Measurements from ENCODE around the gene POLR3K.

DNA sequence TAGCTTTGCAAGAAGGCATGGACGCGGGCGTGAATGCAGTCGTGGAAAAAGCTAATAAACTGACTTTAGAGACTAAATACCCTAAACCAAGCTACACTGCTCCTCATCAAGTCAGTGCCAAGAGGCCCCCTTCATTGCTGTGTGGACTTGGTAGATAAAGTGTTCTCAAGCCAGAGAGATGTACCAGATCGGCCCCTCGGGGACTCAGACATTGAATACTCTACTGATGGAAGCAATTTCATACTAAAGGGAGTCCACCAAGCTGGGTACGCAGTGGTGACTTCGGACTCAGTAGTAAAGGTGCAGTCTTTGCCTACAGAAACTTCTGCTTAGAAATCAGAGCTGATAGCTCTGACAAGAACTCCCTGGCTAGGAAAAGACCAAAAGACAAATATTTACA lies 8.8 kb downstream of the POLR3K start:
- TF ChIP-seq POLR2AphosphoS5 (IDR thresholded peaks at IDR 0.05) (no peak), EP300 (IDR thresholded peaks at IDR 0.05) (no peak)
- TF ChIP-seq, protein P1, sequence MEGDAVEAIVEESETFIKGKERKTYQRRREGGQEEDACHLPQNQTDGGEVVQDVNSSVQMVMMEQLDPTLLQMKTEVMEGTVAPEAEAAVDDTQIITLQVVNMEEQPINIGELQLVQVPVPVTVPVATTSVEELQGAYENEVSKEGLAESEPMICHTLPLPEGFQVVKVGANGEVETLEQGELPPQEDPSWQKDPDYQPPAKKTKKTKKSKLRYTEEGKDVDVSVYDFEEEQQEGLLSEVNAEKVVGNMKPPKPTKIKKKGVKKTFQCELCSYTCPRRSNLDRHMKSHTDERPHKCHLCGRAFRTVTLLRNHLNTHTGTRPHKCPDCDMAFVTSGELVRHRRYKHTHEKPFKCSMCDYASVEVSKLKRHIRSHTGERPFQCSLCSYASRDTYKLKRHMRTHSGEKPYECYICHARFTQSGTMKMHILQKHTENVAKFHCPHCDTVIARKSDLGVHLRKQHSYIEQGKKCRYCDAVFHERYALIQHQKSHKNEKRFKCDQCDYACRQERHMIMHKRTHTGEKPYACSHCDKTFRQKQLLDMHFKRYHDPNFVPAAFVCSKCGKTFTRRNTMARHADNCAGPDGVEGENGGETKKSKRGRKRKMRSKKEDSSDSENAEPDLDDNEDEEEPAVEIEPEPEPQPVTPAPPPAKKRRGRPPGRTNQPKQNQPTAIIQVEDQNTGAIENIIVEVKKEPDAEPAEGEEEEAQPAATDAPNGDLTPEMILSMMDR (IDR thresholded peaks at IDR 0.05): no peak

Data from suprapubic skin (tissue), 4 donors.